ENCODE measurements around the gene PCDHA1.
"Not testable (repeated sequence)": the region's sequence is repeated elsewhere in the genome, so short reads cannot be mapped to it uniquely, and the experiment has no call there.

PCDHA1 gene

GRCh38 chr5:140785905-140786686, at the start of gene PCDHA1:
PCDHA1 (plus strand) TSS chr5:140786140.
- ATAC-seq (ENCODE audit: low read depth) (no peak), DNase-seq (ENCODE audit: low spot score in 2 of 2) (no peak)
- Mint-ChIP-seq H3K27ac (no peak within 1 kb of the TSS), H3K36me3 (peaks cover 5% of the 10 kb centered on the region), H3K27me3 (peaks cover 6% of the 10 kb centered on the region), H3K4me3 (no peak within 1 kb of the TSS), H3K9me3 (peaks cover 14% of the 10 kb centered on the region), H3K4me1 (no peaks in the 10 kb centered on the region)

- no peak for DNase-seq (ENCODE audit: low spot score in 2 of 2)
- no peaks in the 10 kb centered on the region for H3K4me1 Mint-ChIP-seq
- peaks cover 18% of the 10 kb centered on the region for H3K27me3 Mint-ChIP-seq
Observed at GRCh38 chr5:140737486-140737885, 48.5 kb upstream of the PCDHA1 start.

GRCh38 chr5:140741967-140742366, 44.0 kb upstream of the PCDHA1 start:
- DNase-seq (ENCODE audit: low spot score in 2 of 2) (no peak), ATAC-seq (ENCODE audit: low read depth) (no peak)
- no peak overlapping the region for H3K4me3 Mint-ChIP-seq
- H3K27me3 Mint-ChIP-seq: peaks cover 5% of the 10 kb centered on the region
- no peaks in the 10 kb centered on the region for H3K4me1 Mint-ChIP-seq
- no peak overlapping the region for H3K27ac Mint-ChIP-seq
- peaks cover 16% of the 10 kb centered on the region for H3K9me3 Mint-ChIP-seq
- H3K36me3 Mint-ChIP-seq: peaks cover 2% of the 10 kb centered on the region

More at GRCh38 chr5:140737486-140737885, 48.5 kb upstream of the PCDHA1 start:
- peaks cover 2% of the 10 kb centered on the region for H3K36me3 Mint-ChIP-seq
- H3K9me3 Mint-ChIP-seq: peaks cover 13% of the 10 kb centered on the region
- H3K4me3 Mint-ChIP-seq: no peak overlapping the region
- ATAC-seq (ENCODE audit: low read depth): no peak
- H3K27ac Mint-ChIP-seq: no peak overlapping the region

GRCh38 chr5:140753561-140753960, 32.4 kb upstream of the PCDHA1 start:
- no peaks in the 10 kb centered on the region for H3K4me1 Mint-ChIP-seq
- peaks cover 10% of the 10 kb centered on the region for H3K36me3 Mint-ChIP-seq
- H3K27me3 Mint-ChIP-seq: peaks cover 6% of the 10 kb centered on the region
- ATAC-seq (ENCODE audit: low read depth) (no peak), DNase-seq (ENCODE audit: low spot score in 2 of 2) (no peak)
- H3K4me3 Mint-ChIP-seq: no peak overlapping the region
- peaks cover 40% of the 10 kb centered on the region for H3K9me3 Mint-ChIP-seq
- H3K27ac Mint-ChIP-seq: no peak overlapping the region

- H3K9me3 Mint-ChIP-seq: peaks cover 21% of the 10 kb centered on the region
Observed at GRCh38 chr5:140764177-140764973, 21.6 kb upstream of the PCDHA1 start.

GRCh38 chr5:140767444-140767843, 18.5 kb upstream of the PCDHA1 start:
- H3K27ac Mint-ChIP-seq: no peak overlapping the region
- H3K27me3 Mint-ChIP-seq: no peaks in the 10 kb centered on the region
- no peak for ATAC-seq (ENCODE audit: low read depth)
- no peak overlapping the region for H3K4me3 Mint-ChIP-seq
- peaks cover 3% of the 10 kb centered on the region for H3K36me3 Mint-ChIP-seq
- H3K4me1 Mint-ChIP-seq: no peaks in the 10 kb centered on the region
- H3K9me3 Mint-ChIP-seq: peaks cover 20% of the 10 kb centered on the region
- no peak for DNase-seq (ENCODE audit: low spot score in 2 of 2)

More at GRCh38 chr5:140764177-140764973, 21.6 kb upstream of the PCDHA1 start:
- Mint-ChIP-seq H3K27ac (no peak overlapping the region), H3K4me1 (no peaks in the 10 kb centered on the region), H3K4me3 (no peak overlapping the region), H3K27me3 (no peaks in the 10 kb centered on the region), H3K36me3 (peaks cover 3% of the 10 kb centered on the region)
- no peak for ATAC-seq (ENCODE audit: low read depth)
- no peak for DNase-seq (ENCODE audit: low spot score in 2 of 2)

- DNase-seq (ENCODE audit: low spot score in 2 of 2) (no peak), ATAC-seq (ENCODE audit: low read depth) (no peak)
- Mint-ChIP-seq H3K27ac (no peak overlapping the region), H3K27me3 (peaks cover 3% of the 10 kb centered on the region), H3K36me3 (peaks cover 3% of the 10 kb centered on the region), H3K9me3 (peaks cover 22% of the 10 kb centered on the region), H3K4me3 (no peak overlapping the region), H3K4me1 (no peaks in the 10 kb centered on the region)
Observed at GRCh38 chr5:140780512-140780911, 5.4 kb upstream of the PCDHA1 start.

- not testable (repeated sequence) for H3K27ac Mint-ChIP-seq; ATAC-seq (ENCODE audit: low read depth); H3K4me1 Mint-ChIP-seq; DNase-seq (ENCODE audit: low spot score in 2 of 2); H3K36me3 Mint-ChIP-seq; H3K4me3 Mint-ChIP-seq; H3K27me3 Mint-ChIP-seq
- peaks cover 14% of the 10 kb centered on the region for H3K9me3 Mint-ChIP-seq
Observed at GRCh38 chr5:140787422-140787821, 1.5 kb downstream of the PCDHA1 start.

GRCh38 chr5:140787849-140788504, 2.0 kb downstream of the PCDHA1 start:
- not testable (repeated sequence) for H3K4me1 Mint-ChIP-seq; DNase-seq (ENCODE audit: low spot score in 2 of 2); H3K27me3 Mint-ChIP-seq; ATAC-seq (ENCODE audit: low read depth); H3K4me3 Mint-ChIP-seq; H3K27ac Mint-ChIP-seq; H3K36me3 Mint-ChIP-seq
- H3K9me3 Mint-ChIP-seq: peaks cover 13% of the 10 kb centered on the region

- peaks cover 7% of the 10 kb centered on the region for H3K9me3 Mint-ChIP-seq
- DNase-seq (ENCODE audit: low spot score in 2 of 2) (no peak), ATAC-seq (ENCODE audit: low read depth) (no peak)
- no peak overlapping the region for H3K27ac Mint-ChIP-seq
- peaks cover 3% of the 10 kb centered on the region for H3K36me3 Mint-ChIP-seq
- H3K4me3 Mint-ChIP-seq: no peak overlapping the region
- peaks cover 7% of the 10 kb centered on the region for H3K27me3 Mint-ChIP-seq
- H3K4me1 Mint-ChIP-seq: no peaks in the 10 kb centered on the region
Observed at GRCh38 chr5:140791089-140791488, 5.1 kb downstream of the PCDHA1 start.

- no peak for ATAC-seq (ENCODE audit: low read depth)
- Mint-ChIP-seq H3K4me3 (no peak within 1 kb of the TSS), H3K4me1 (no peaks in the 10 kb centered on the region), H3K27me3 (peaks cover 4% of the 10 kb centered on the region), H3K9me3 (peaks cover 6% of the 10 kb centered on the region), H3K36me3 (peaks cover 1% of the 10 kb centered on the region), H3K27ac (no peak within 1 kb of the TSS)
- no peak for DNase-seq (ENCODE audit: low spot score in 2 of 2)
Observed at GRCh38 chr5:140794595-140795258, 8.8 kb downstream of the PCDHA1 start, which contains the start of gene PCDHA2. PCDHA2 (plus strand) TSS chr5:140794852.

- DNase-seq (ENCODE audit: low spot score in 2 of 2) (no peak), ATAC-seq (ENCODE audit: low read depth) (no peak)
- Mint-ChIP-seq H3K27ac (no peak overlapping the region), H3K27me3 (peaks cover 4% of the 10 kb centered on the region), H3K4me1 (no peaks in the 10 kb centered on the region), H3K36me3 (peaks cover 1% of the 10 kb centered on the region), H3K9me3 (peaks cover 7% of the 10 kb centered on the region), H3K4me3 (no peak overlapping the region)
Observed at GRCh38 chr5:140795259-140795641, 9.3 kb downstream of the PCDHA1 start.

GRCh38 chr5:140796072-140796717, 10.3 kb downstream of the PCDHA1 start:
- not testable (repeated sequence) for H3K4me3 Mint-ChIP-seq; H3K9me3 Mint-ChIP-seq; DNase-seq (ENCODE audit: low spot score in 2 of 2); H3K27me3 Mint-ChIP-seq; ATAC-seq (ENCODE audit: low read depth); H3K36me3 Mint-ChIP-seq; H3K4me1 Mint-ChIP-seq; H3K27ac Mint-ChIP-seq
